ENCODE results near the gene PEAK1. TPM values are rescaled to one million over a fixed set of nuclear protein-coding genes. Genes with fewer than 3 reads are reported as not detected.

The PEAK1 gene
- total and polyA plus RNA-seq, 2 donors (not counting 3 experiments of a cell fraction or from before 2014, with no cell fraction given), result 17.9 to 91.9 TPM

DNA sequence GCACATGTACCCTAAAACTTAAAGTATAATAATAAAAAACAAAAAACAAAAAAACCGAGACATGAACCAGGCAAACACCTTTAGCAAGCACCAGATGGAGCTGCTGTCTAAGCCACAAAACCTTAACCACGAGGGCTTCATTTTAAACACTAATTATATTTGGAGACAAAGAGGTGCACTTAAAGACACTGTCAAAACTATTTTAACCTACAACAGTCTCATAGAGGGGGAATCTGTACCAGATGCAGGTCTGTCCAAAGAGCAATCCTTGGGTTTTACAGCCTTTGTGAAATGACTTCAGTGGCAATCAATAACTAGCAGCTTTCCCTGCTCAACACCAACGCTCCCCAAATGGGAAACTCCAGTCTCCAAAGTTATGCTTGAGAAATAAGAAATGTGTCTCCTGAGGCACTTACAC lies 233.3 kb downstream of the PEAK1 start:
- no TSS peak for BruUV-seq (replicated peaks)
- DNase-seq (ENCODE audit: low read depth, low spot score) (peak; percentile 66), FAIRE-seq (no peak)
- no peak overlapping the region for H2AFZ ChIP-seq (ENCODE audit: low read depth, low read length)
- peaks cover 33% of the 10 kb centered on the region for H3K4me1 ChIP-seq (ENCODE audit: control insufficient read depth, extremely low read depth, insufficient read depth, low read length)
- H3K79me2 ChIP-seq (ENCODE audit: control insufficient read depth, insufficient read depth, low read length), result peaks cover 9% of the 10 kb centered on the region
- peak overlapping the region; percentile 72 for H3K9ac ChIP-seq (replicated peaks; ENCODE audit: extremely low read depth, insufficient read depth, low read length)
- no peak for TF ChIP-seq FOS (IDR thresholded peaks at IDR 0.05; ENCODE audit: borderline replicate concordance, insufficient read depth, low read length)
- TF ChIP-seq, protein P1, sequence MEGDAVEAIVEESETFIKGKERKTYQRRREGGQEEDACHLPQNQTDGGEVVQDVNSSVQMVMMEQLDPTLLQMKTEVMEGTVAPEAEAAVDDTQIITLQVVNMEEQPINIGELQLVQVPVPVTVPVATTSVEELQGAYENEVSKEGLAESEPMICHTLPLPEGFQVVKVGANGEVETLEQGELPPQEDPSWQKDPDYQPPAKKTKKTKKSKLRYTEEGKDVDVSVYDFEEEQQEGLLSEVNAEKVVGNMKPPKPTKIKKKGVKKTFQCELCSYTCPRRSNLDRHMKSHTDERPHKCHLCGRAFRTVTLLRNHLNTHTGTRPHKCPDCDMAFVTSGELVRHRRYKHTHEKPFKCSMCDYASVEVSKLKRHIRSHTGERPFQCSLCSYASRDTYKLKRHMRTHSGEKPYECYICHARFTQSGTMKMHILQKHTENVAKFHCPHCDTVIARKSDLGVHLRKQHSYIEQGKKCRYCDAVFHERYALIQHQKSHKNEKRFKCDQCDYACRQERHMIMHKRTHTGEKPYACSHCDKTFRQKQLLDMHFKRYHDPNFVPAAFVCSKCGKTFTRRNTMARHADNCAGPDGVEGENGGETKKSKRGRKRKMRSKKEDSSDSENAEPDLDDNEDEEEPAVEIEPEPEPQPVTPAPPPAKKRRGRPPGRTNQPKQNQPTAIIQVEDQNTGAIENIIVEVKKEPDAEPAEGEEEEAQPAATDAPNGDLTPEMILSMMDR (IDR thresholded peaks at IDR 0.05; ENCODE audit: extremely low read depth in 1 of 2, insufficient read depth in 1 of 2, low read depth in 1 of 2, low read length in 2 of 2), result peak; percentile 30 to 56
- H3K4me3 ChIP-seq (replicated peaks in 1 of 3; ENCODE audit: insufficient read depth in 1 of 3, low read depth in 1 of 3, low read length in 3 of 3), result no peak overlapping the region
- intact Hi-C loops (cut with micrococcal nuclease), result loop anchor here (1.0 to 5.0 kb wide), 6 partner anchors 67 to 446 kb away; partner anchors contain the start of genes HMG20A, LINGO1 and PEAK1
- H3K36me3 ChIP-seq (ENCODE audit: control insufficient read depth in 2 of 2, extremely low read depth in 1 of 2, insufficient read depth in 2 of 2, low read length in 2 of 2), result no peaks in the 10 kb centered on the region
- H3K9me3 ChIP-seq (replicated peaks; ENCODE audit: control insufficient read depth, insufficient read depth, low read length), result no peaks in the 10 kb centered on the region
- H3K9me1 ChIP-seq (replicated peaks; ENCODE audit: control insufficient read depth, extremely low read depth, insufficient read depth, low read length), result no peaks in the 10 kb centered on the region
- ChIA-PET POLR2A (interaction anchor here (1.1 kb wide), 1 partner anchor 355 kb away, joined by 3 read pairs; no protein-coding TSS in a partner anchor), CTCF (interaction anchor here (0.8 to 8.5 kb wide), 25 partner anchors 9 to 635 kb away, joined by 3 to 256 read pairs (median 5); partner anchors contain the start of gene LINGO1)
- no peaks in the 10 kb centered on the region for H3K27me3 ChIP-seq (ENCODE audit: control insufficient read depth in 2 of 2, insufficient read depth in 2 of 2, low read length in 2 of 2)
- H3K27ac ChIP-seq (ENCODE audit: insufficient read depth, low read depth, low read length), result peak overlapping the region; percentile 92
- dilution Hi-C loops (cut with MboI; ENCODE audit: extremely low pct_ligation_motif_present, low sequenced_read_pairs), result no loop called here
- no peaks in the 10 kb centered on the region for H4K20me1 ChIP-seq (replicated peaks; ENCODE audit: control insufficient read depth, extremely low read depth, insufficient read depth, low read length)
- peak overlapping the region; percentile 66 for H3K4me2 ChIP-seq (ENCODE audit: insufficient read depth, low read length)

DNA sequence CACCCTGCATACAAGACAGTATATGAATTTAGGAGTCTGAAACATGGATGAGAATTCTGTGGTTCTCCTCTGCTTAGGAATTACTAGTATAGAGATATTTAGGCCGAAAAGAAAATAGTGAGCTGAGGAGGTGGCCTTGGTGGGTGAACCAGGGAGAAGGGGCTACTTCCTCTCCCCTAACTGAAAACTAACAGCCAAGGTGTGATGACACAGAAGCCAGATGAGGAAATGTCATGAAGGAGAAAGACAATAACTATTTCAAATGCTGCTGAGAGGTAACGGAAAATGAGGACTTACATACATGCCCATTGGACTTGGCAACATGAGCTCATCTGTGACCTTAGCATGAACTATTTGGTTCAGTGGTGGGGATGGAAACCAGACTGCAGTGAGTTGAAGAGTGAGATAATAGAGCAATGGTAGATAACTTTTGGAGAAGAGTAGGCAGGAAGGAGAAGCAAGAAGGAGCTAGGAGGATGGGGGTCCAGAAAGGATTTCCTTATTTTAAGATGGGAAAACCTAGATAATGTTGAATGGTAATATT lies 234.6 kb downstream of the PEAK1 start:
- no peak overlapping the region for H3K27ac ChIP-seq (ENCODE audit: insufficient read depth, low read depth, low read length)
- ChIA-PET POLR2A (no interaction called here), CTCF (interaction anchor here (0.9 to 8.5 kb wide), 10 partner anchors 39 to 446 kb away, joined by 3 to 256 read pairs (median 6); no protein-coding TSS in a partner anchor)
- no peaks in the 10 kb centered on the region for H4K20me1 ChIP-seq (replicated peaks; ENCODE audit: control insufficient read depth, extremely low read depth, insufficient read depth, low read length)
- no peak overlapping the region for H3K9ac ChIP-seq (replicated peaks; ENCODE audit: extremely low read depth, insufficient read depth, low read length)
- no peak for TF ChIP-seq POLR2A (IDR thresholded peaks at IDR 0.05; ENCODE audit: low read depth, low read length)
- TF ChIP-seq, protein P2, sequence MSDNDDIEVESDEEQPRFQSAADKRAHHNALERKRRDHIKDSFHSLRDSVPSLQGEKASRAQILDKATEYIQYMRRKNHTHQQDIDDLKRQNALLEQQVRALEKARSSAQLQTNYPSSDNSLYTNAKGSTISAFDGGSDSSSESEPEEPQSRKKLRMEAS (IDR thresholded peaks at IDR 0.05; ENCODE audit: insufficient read depth, insufficient read length), result no peak
- no peak for TF ChIP-seq MYC (IDR thresholded peaks at IDR 0.05; ENCODE audit: low read depth, low read length)
- no peak for TF ChIP-seq FOS (IDR thresholded peaks at IDR 0.05; ENCODE audit: borderline replicate concordance, insufficient read depth, low read length)
- TF ChIP-seq JUN (IDR thresholded peaks at IDR 0.05; ENCODE audit: borderline replicate concordance, insufficient read depth, insufficient read length, low read depth), result no peak
- TF ChIP-seq POLR2AphosphoS5 (IDR thresholded peaks at IDR 0.05; ENCODE audit: insufficient read depth, low read depth, low read length), result no peak
- no peak for TF ChIP-seq GATA2 (IDR thresholded peaks at IDR 0.05; ENCODE audit: insufficient read depth, insufficient read length, low read depth, low read length)
- H3K79me2 ChIP-seq (ENCODE audit: control insufficient read depth, insufficient read depth, low read length), result peaks cover 9% of the 10 kb centered on the region
- peaks cover 33% of the 10 kb centered on the region for H3K4me1 ChIP-seq (ENCODE audit: control insufficient read depth, extremely low read depth, insufficient read depth, low read length)
- no TSS peak for BruUV-seq (replicated peaks)
- H3K4me2 ChIP-seq (ENCODE audit: insufficient read depth, low read length), result no peak overlapping the region
- intact Hi-C loops (cut with micrococcal nuclease), result loop anchor here (5.0 kb wide), 2 partner anchors 163 to 447 kb away; partner anchors contain the start of gene LINGO1
- no peaks in the 10 kb centered on the region for H3K9me1 ChIP-seq (replicated peaks; ENCODE audit: control insufficient read depth, extremely low read depth, insufficient read depth, low read length)
- H3K4me3 ChIP-seq (replicated peaks in 1 of 3; ENCODE audit: insufficient read depth in 1 of 3, low read depth in 1 of 3, low read length in 3 of 3), result no peak overlapping the region
- dilution Hi-C loops (cut with MboI; ENCODE audit: extremely low pct_ligation_motif_present, low sequenced_read_pairs), result no loop called here
- FAIRE-seq (no peak), DNase-seq (ENCODE audit: low read depth, low spot score) (peak; percentile 29)
- no peaks in the 10 kb centered on the region for H3K27me3 ChIP-seq (ENCODE audit: control insufficient read depth in 2 of 2, insufficient read depth in 2 of 2, low read length in 2 of 2)
- no peak overlapping the region for H2AFZ ChIP-seq (ENCODE audit: low read depth, low read length)
- H3K9me3 ChIP-seq (replicated peaks; ENCODE audit: control insufficient read depth, insufficient read depth, low read length), result no peaks in the 10 kb centered on the region
- no peaks in the 10 kb centered on the region for H3K36me3 ChIP-seq (ENCODE audit: control insufficient read depth in 2 of 2, extremely low read depth in 1 of 2, insufficient read depth in 2 of 2, low read length in 2 of 2)
